ENCODE data around the gene OR10A5. TPM values are rescaled to one million over a fixed set of nuclear protein-coding genes. Genes with fewer than 3 reads are reported as not detected.

The OR10A5 gene
- total and polyA plus RNA-seq, 8 donors: not detected

DNA sequence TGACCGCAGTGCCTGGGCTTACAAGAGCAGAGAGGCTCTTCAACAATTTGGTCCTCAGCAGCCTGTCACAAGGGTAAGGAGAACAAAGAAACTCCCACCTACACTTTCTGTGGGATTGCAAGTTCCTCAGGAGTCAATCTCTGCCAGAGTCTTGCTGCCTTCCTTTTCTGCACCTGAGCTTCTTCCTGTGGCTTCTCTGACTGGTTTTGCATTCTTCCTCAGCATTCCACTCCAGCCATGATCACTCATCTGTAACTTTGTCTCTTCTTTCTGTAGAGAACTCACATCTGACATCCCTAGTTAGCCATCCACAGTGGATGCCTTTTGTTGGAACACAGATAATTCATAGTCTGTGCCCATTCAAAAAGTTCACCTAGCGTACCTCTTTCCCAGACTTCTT, 31.8 kb upstream of the OR10A5 start:
- H3K4me1 ChIP-seq: no peaks in the 10 kb centered on the region
- no peak overlapping the region for H3K27ac ChIP-seq
- WGBS, 5 donors: 58 to 71% (median 63%) methylated on average over 2 of the region's 2 CpGs
- intact Hi-C loops (cut with DNase I; ENCODE audit: low total_unique reads): no loop called here
- no peaks in the 10 kb centered on the region for H3K9me3 ChIP-seq
- TF ChIP-seq EP300 (IDR thresholded peaks at IDR 0.05): no peak
- no peak for TF ChIP-seq POLR2AphosphoS5 (IDR thresholded peaks at IDR 0.05)
- TF ChIP-seq CTCF (IDR thresholded peaks at IDR 0.05): no peak
- DNase-seq: no peak
- H3K27me3 ChIP-seq: peaks cover 0 to 10% (median 0%) of the 10 kb centered on the region in 3 donors
- no peak overlapping the region for H3K4me3 ChIP-seq
- H3K36me3 ChIP-seq: no peaks in the 10 kb centered on the region

DNA sequence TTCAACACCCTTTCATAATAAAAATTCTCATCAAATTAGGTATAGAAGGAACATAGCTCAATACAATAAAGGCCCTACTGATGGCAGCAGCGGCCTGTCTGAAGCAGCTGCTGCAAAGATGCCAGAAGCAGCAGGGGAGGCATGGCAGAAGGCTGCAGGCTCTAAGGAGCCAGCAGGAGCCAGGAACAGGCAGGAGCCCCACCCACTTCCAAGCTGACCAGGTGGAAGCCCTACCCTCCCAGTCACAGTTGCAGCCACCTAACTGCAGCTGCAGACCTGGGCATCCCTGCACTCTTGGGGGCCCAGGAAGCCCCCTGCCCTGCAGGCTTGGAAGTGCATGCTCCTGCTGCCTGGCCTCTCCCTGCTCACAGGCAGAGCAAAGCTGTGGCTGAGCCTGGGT, 27.8 kb upstream of the OR10A5 start:
- DNase-seq: no peak
- 46 to 62% (median 54%) methylated on average over 1 of the region's 1 CpG for WGBS, 5 donors
- H3K4me1 ChIP-seq: no peaks in the 10 kb centered on the region
- H3K36me3 ChIP-seq: no peaks in the 10 kb centered on the region
- H3K27ac ChIP-seq: no peak overlapping the region
- H3K9me3 ChIP-seq: no peaks in the 10 kb centered on the region
- TF ChIP-seq EP300 (IDR thresholded peaks at IDR 0.05) (no peak), CTCF (IDR thresholded peaks at IDR 0.05) (no peak), POLR2A (IDR thresholded peaks at IDR 0.05) (no peak), POLR2AphosphoS5 (IDR thresholded peaks at IDR 0.05) (no peak)
- intact Hi-C loops (cut with DNase I; ENCODE audit: low total_unique reads): no loop called here
- peaks cover 0 to 5% (median 0%) of the 10 kb centered on the region in 3 donors for H3K27me3 ChIP-seq
- H3K4me3 ChIP-seq: no peak overlapping the region

GRCh38 chr11:6818967-6819366, 26.5 kb upstream of the OR10A5 start:
- H3K9me3 ChIP-seq: no peaks in the 10 kb centered on the region
- H3K27ac ChIP-seq: no peak overlapping the region
- intact Hi-C loops (cut with DNase I; ENCODE audit: low total_unique reads): no loop called here
- H3K36me3 ChIP-seq: no peaks in the 10 kb centered on the region
- TF ChIP-seq POLR2AphosphoS5 (IDR thresholded peaks at IDR 0.05) (no peak), CTCF (IDR thresholded peaks at IDR 0.05) (no peak), POLR2A (IDR thresholded peaks at IDR 0.05) (no peak), EP300 (IDR thresholded peaks at IDR 0.05) (no peak)
- DNase-seq: no peak
- no peaks in the 10 kb centered on the region for H3K4me1 ChIP-seq
- H3K27me3 ChIP-seq: no peaks in the 10 kb centered on the region
- H3K4me3 ChIP-seq: no peak overlapping the region
- WGBS, 5 donors: 82 to 100% (median 89%) methylated on average over 1 to 5 of the region's 5 CpGs

DNA sequence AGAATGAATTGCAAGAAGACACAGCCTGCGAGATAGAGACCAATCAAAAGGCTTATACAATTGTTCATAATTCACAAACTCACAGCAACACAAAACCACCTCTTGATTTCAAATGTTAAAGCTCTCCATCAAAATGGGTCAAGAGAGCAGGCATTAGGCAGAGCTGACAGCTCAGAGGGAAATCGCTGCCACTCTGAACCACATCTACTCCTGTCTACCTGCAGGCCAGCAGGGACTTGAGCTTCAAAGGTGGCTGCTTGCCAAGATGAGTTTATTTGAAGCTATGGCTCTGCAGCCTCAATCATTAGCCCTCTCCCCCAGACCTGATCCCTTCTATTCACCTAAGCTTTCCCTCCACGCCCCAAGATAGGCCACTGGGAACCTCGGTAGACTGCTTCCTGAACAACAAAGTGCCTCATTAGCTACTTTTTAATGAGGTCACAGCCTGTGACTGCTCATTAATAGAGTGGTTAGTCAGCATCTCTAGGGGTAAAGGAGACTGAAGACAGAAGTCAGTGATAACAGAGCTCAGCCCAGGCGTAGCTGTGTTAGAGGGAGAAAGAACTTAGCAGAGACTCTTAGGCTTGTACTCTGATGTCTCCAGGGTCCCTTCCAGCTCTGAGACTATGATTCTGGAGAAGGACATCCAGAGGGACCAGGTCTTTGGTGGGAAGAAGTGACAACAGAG, 21.2 kb upstream of the OR10A5 start:
- 62 to 76% (median 70%) methylated on average over 5 of the region's 5 CpGs for WGBS, 5 donors
- no peak for DNase-seq
- Histone ChIP-seq H3K4me3 (no peak overlapping the region), H3K27me3 (no peaks in the 10 kb centered on the region), H3K36me3 (no peaks in the 10 kb centered on the region), H3K4me1 (no peaks in the 10 kb centered on the region), H3K27ac (no peak overlapping the region), H3K9me3 (no peaks in the 10 kb centered on the region)
- TF ChIP-seq CTCF (IDR thresholded peaks at IDR 0.05) (no peak), POLR2A (IDR thresholded peaks at IDR 0.05) (no peak), POLR2AphosphoS5 (IDR thresholded peaks at IDR 0.05) (no peak), EP300 (IDR thresholded peaks at IDR 0.05) (no peak)
- intact Hi-C loops (cut with DNase I; ENCODE audit: low total_unique reads): no loop called here
